ENCODE data around the gene SLC28A1.
"Not testable (repeated sequence)": the region's sequence is repeated elsewhere in the genome, so short reads cannot be mapped to it uniquely, and the experiment has no call there.

SLC28A1 gene

GRCh38 chr15:84961707-84962106 is 77.2 kb downstream of the SLC28A1 start:
- DNase-seq (ENCODE audit: low read depth in 3 of 3, low spot score in 1 of 3) = no peak

DNA sequence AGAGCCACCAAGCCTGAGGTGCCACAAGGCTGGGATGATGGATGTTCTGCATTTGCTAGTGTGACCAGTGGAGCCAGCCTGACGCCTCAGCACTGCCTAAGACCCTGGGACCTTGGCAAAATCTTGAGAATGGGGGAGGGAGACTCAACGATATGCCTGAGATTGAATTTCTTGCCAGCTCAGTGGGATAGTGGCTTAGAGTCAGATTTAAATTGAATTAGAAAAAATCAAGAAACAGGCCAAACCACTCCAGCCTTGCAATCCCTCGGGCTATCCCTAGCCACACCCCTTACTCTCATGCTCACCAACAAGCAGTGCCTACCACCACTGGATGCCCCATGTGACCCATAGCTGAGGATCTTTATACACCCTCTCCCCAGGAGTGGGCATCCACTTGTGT is 78.5 kb downstream of the SLC28A1 start:
- no peak for DNase-seq (ENCODE audit: low read depth in 3 of 3, low spot score in 1 of 3)

DNA sequence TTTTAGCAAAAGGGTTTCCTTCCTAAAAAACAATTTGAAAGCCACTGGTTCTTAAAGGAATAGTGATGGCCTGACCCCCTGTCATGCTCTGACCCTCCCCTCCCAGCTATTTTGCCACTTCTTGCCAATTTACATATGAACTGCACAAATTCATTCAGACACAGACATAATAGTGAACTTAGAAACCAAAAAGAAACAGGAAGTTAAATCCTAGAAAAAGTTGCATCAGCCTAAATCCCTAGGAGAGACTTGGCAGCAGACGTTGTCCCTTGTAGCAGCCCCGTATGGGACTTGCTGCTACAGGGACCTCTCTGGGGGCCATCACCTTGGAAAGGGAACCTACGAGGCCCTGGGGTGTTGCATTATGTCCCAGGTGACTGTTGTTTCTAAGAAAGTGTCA is 82.9 kb downstream of the SLC28A1 start:
- DNase-seq (ENCODE audit: low read depth in 3 of 3, low spot score in 1 of 3) = no peak

GRCh38 chr15:84968301-84968700 is 83.8 kb downstream of the SLC28A1 start:
- no peak for DNase-seq (ENCODE audit: low read depth in 3 of 3, low spot score in 1 of 3)

DNA sequence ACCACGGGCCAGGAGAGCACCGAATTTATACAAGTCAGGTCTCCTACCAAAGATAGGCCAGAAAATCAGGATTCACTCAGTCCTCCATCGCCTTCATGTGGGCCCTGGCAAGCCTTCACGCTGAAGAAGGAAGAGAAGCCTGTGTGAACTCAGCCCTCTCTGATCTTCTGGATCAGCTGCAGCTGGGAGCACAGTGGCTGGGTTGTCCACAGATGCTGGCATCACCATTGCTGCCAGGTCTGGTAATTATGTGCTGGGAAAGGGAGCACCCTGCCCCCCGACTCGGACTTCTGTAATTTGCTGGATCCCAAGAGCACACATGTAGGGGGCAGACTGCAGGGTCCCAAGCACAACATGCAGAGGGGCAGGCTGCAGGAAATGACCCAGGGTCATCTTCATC is 84.8 kb downstream of the SLC28A1 start:
- DNase-seq (ENCODE audit: low read depth in 3 of 3, low spot score in 1 of 3) = no peak

- DNase-seq (ENCODE audit: low read depth in 3 of 3, low spot score in 1 of 3) = no peak
These were observed 86.4 kb downstream of the SLC28A1 start for GRCh38 chr15:84970843-84971242.

GRCh38 chr15:84973492-84974460 is 89.3 kb downstream of the SLC28A1 start:
- no peak for DNase-seq (ENCODE audit: low read depth in 3 of 3, low spot score in 1 of 3)

- no peak for DNase-seq (ENCODE audit: low read depth in 3 of 3, low spot score in 1 of 3)
These were observed 91.4 kb downstream of the SLC28A1 start for GRCh38 chr15:84975871-84976351.

GRCh38 chr15:84976746-84977345 is 92.4 kb downstream of the SLC28A1 start:
- DNase-seq (ENCODE audit: low read depth in 3 of 3, low spot score in 1 of 3) = no peak

DNA sequence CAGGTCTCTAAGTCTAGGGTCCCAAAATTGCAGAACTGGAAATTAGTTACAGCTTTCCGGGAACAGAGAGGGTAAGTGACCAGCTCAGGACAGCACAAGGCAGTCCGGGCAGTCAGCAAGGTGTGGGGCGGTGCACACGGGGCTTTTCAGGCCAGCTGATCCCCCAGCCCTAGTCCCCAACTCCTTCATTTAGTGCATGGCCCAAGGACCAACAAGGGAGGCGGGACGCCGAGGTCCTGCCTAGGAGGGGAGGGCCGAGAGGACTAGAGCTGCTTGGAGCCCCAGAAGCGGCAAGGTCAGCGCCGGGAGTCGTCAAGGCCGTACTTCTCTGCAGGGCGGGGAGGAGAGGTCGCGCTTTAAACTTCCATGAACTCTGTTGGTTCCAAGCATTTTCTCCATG is 95.2 kb downstream of the SLC28A1 start:
- no peak for DNase-seq (ENCODE audit: low read depth in 3 of 3, low spot score in 1 of 3)

DNA sequence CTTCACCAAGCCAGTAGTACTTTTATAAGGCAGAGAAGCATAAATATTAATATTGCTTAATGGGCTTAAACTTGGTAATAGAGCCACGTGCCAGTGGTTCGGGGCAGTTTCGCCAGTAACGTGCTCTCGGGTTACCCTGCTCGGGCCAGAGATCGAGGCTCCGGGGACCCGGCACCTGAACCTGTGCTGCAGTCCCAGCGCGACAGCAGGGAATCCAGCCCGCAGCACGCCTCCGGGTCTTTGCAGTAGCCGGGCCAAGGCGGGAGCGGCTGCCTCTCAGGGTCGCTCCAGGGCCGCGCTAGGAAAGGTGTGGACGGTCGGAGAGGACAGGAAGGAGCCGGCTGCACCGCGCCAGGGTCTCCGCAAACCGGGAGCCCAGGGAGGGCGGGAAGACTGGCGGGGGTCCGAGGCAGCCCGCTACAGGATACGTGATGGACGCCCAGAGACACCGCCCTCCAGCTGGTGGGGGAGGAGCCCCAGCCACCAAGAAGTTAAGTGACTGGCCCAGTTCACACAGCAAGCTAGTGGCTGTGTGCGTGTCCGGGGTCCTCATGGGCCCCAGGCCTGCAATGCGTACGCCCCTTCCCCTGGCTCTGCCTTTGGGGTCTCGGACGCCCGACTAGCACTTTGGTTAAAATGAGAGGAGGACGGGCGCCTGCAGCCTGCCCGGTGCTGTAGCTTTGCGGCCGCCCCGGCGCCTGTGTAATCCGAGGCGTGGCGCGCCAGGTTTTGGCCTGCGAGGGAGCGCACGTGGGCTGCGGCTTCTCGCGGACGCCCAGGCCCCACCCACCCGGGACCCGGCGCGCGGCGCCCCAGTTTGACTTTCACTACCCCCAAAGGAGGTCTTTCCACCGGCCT is 96.0 kb downstream of the SLC28A1 start:
- DNase-seq (ENCODE audit: low read depth in 3 of 3, low spot score in 1 of 3) = peak; percentile 24 to 71 (median 54)

- DNase-seq (ENCODE audit: low read depth in 3 of 3, low spot score in 1 of 3) = peak; percentile 91 to 93 (median 91)
These were observed 96.7 kb downstream of the SLC28A1 start for GRCh38 chr15:84981054-84981710.

GRCh38 chr15:84981711-84982300 is 97.3 kb downstream of the SLC28A1 start, which contains the start of gene PDE8A:
PDE8A (plus strand) TSS chr15:84981856; CDS start chr15:84982163, 307 bp downstream.
- DNase-seq (ENCODE audit: low read depth in 3 of 3, low spot score in 1 of 3) = no peak

GRCh38 chr15:84982301-84982920 is 97.9 kb downstream of the SLC28A1 start:
- peak in 2 of 3 donors; percentile 21 to 33 for DNase-seq (ENCODE audit: low read depth in 3 of 3, low spot score in 1 of 3)

DNA sequence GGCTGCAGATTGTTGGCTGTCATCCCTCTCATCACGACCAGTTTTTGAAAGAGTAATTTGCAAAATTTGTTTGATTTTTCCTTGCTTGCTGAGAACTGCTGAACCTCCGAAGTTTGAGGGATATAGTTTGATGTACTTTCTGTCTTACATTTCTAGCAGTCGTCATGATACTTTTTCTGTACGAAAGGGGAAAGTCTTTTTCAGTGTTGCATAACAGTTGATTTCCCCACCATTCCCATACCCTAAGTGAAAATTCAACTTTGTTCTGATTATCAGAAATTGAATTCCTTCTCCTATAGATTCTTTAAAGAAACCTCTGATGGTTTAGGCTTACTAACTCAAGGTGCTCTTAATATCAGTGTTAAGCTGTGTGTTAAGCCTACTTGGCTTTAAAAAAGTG is 98.8 kb downstream of the SLC28A1 start:
- DNase-seq (ENCODE audit: low read depth in 3 of 3, low spot score in 1 of 3) = no peak

DNA sequence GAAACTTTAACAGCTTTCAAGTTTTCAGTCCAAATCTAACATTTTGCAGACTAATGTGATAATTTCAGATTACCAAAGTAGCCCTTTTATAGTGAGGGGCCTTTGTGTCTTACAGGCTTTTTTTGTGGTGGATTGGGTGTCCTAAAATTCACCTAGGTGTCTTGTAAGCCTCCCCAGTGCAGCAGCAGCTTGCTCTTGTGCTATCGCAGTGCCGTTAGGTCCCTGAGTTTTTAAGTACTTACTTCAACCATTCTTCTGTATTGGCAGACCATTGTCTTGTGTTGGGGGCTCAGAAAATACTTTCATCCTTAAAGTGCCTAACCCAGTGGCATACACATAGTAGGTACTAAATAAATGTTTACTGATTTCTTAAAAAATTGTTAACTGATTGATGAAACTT is 99.2 kb downstream of the SLC28A1 start:
- no peak for DNase-seq (ENCODE audit: low read depth in 3 of 3, low spot score in 1 of 3)

- no peak for DNase-seq (ENCODE audit: low read depth in 3 of 3, low spot score in 1 of 3)
These were observed 100.7 kb downstream of the SLC28A1 start for GRCh38 chr15:84985158-84985557.

- DNase-seq (ENCODE audit: low read depth in 3 of 3, low spot score in 1 of 3) = not testable (repeated sequence)
These were observed 102.9 kb downstream of the SLC28A1 start for GRCh38 chr15:84987351-84987750.

GRCh38 chr15:84987949-84988624 is 103.6 kb downstream of the SLC28A1 start:
- no peak for DNase-seq (ENCODE audit: low read depth in 3 of 3, low spot score in 1 of 3)
